GM12878 (cell line): ENCODE measurements around the gene FIZ1. TPM values are rescaled to one million over a fixed set of nuclear protein-coding genes. Genes with fewer than 3 reads are reported as not detected.

ENCODE experiments used
- BHLHE40 ChIP-seq, 2 experiments: fragments of 450-650 bp in 1 of 2; IDR thresholded peaks; 2 replicates each; pipeline ENCODE4 v1.6.1; 2011 to 2017; ENCODE audit warnings: low read depth in 2 of 2, borderline replicate concordance in 1 of 2, improper control_type of control experiment in 1 of 2, low read length in 1 of 2, mild to moderate bottlenecking in 1 of 2
- BMI1 ChIP-seq: fragments of 450-650 bp; IDR thresholded peaks from 2 replicates; pipeline ENCODE4 v1.6.1; 2016; ENCODE audit warnings: mild to moderate bottlenecking, moderate library complexity, borderline replicate concordance
- DPF2 ChIP-seq: fragments of 450-650 bp; IDR thresholded peaks from 2 replicates; pipeline ENCODE4 v1.6.1; 2017; ENCODE audit warnings: mild to moderate bottlenecking
- EGR1 ChIP-seq, 2 experiments: IDR thresholded peaks; 1 replicate in 1 of 2; 2 replicates in 1 of 2; pipeline ENCODE4 v1.6.1; 2011 to 2012; ENCODE audit warnings: low read depth in 2 of 2, low read length in 2 of 2, borderline replicate concordance in 1 of 2, mild to moderate bottlenecking in 1 of 2, moderate library complexity in 1 of 2
- GABPA ChIP-seq: IDR thresholded peaks from 2 replicates; pipeline ENCODE4 v1.6.1; 2014; ENCODE audit warnings: antibody characterized with exemption, low read depth, mild to moderate bottlenecking, inconsistent platforms
- HDAC6 ChIP-seq: fragments of 200-600 bp; sonication (generic); IDR thresholded peaks from one replicate; pipeline ENCODE4 v1.8.0; 2017; ENCODE audit warnings: antibody characterized with exemption; ENCODE audit not compliant: unreplicated experiment
- IKZF1 ChIP-seq: fragments of 450-650 bp; conservative IDR thresholded peaks from 2 replicates; pipeline ENCODE4 v1.6.1; 2017; ENCODE audit warnings: antibody characterized with exemption, mild to moderate bottlenecking
- KDM1A ChIP-seq: fragments of 200-600 bp; sonication (generic); IDR thresholded peaks from 2 replicates; pipeline ENCODE4 v1.6.1; 2016; ENCODE audit warnings: borderline replicate concordance
- MXI1 ChIP-seq: fragments of 150-350 bp; IDR thresholded peaks from 2 replicates; pipeline ENCODE4 v1.6.1; 2011; ENCODE audit warnings: low read depth, mild to moderate bottlenecking, inconsistent platforms, low read length, improper control_type of control experiment
- PKNOX1 ChIP-seq: fragments of 450-650 bp; IDR thresholded peaks from 2 replicates; pipeline ENCODE4 v1.6.1; 2016; ENCODE audit warnings: mild to moderate bottlenecking
- POLR2A ChIP-seq: IDR thresholded peaks from 2 replicates; pipeline ENCODE4 v1.6.1; 2011; ENCODE audit warnings: low read depth, mild to moderate bottlenecking, low read length
- SRF ChIP-seq, 2 experiments: IDR thresholded peaks; 2 replicates each; pipeline ENCODE4 v1.6.1; 2011; ENCODE audit warnings: low read depth in 2 of 2, low read length in 2 of 2, mild to moderate bottlenecking in 1 of 2, moderate library complexity in 1 of 2
- YBX1 ChIP-seq: fragments of 450-650 bp; IDR thresholded peaks from 2 replicates; pipeline ENCODE4 v1.6.1; 2016; ENCODE audit warnings: antibody characterized with exemption
- YY1 ChIP-seq: IDR thresholded peaks from 2 replicates; pipeline ENCODE4 v1.6.1; 2011; ENCODE audit warnings: low read depth, mild to moderate bottlenecking, low read length
- polyA plus RNA-seq, 11 experiments: library from polyadenylated mRNA; depleted of rRNA in 4 of 11; unstranded in 6 of 11; stranded (reverse) in 5 of 11; fragments of >200 nt; fragmentation: Nextera tagmentation in 4 of 11; fragmentation: Illumina TruSeq in 1 of 11; extraction: Ambion mirVana in 4 of 11; extraction: Trizol in 1 of 11; gene quantifications; 1 replicate in 1 of 11; 2 replicates in 10 of 11; pipeline versions ENCODE4 v1.2.1 to v1.2.3, GENCODE V29; 2011 to 2016; ENCODE audit warnings: inconsistent platforms in 2 of 11, missing spikeins in 2 of 11, low read depth in 1 of 11
- total RNA-seq, 4 experiments: library from RNA; depleted of rRNA in 3 of 4; stranded (reverse); fragments of >200 nt in 3 of 4; fragmentation: Illumina TruSeq in 1 of 4; extraction: Trizol in 1 of 4; gene quantifications; 2 replicates each; pipeline versions ENCODE4 v1.2.1 to v1.2.3, GENCODE V29; 2013 to 2021
- TF ChIP-seq, protein P1 (sequence below): fragments of 450-650 bp; IDR thresholded peaks from 2 replicates; pipeline ENCODE4 v1.6.1; 2017; ENCODE audit warnings: mild to moderate bottlenecking

FIZ1 gene
- total and polyA plus RNA-seq, 10 of the 15 experiments (the other 5 are each of a cell fraction or from before 2014, with no cell fraction given), result 0.60 to 16.8 (median 4.2) TPM

DNA sequence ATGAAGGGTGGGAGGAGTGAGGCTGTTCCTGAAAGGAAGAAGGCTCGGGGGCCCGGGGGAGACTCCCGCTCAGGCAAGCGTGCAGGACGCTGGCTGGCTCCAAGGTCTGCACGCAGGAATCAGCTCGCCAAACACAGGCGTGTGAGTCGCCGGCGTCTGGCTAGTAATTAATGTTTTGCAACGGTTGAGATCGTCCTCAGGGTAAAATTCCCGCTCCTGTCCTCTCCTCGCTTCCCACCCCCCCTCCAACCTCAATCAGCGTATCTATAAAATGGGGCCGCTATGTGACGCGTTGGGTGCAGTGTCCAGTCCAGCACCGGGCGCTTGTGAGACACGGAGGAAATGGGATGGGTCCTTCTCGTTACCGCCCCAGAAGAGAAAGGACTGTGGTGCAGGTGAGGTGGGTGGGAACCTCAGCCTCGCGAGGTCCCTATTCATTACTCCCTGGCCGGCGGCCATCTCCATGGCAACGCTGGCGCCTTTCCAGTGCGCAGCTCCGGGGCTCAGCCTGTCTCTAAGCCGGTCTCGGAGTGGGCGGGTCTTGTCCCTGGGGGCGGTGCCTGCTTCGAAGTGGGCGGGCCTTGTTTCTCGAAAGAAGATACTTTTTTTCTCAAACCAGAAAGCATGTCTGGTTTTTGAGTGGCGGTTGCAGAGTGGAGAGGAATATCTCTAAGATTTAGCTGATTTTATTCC, 12.2 kb downstream of the FIZ1 start (continued):
- TF ChIP-seq HDAC6 (no peak), YBX1 (no peak), SRF (IDR thresholded peaks at IDR 0.05; ENCODE audit: low read depth in 2 of 2, low read length in 2 of 2) (no peak), EGR1 (IDR thresholded peaks at IDR 0.05; ENCODE audit: borderline replicate concordance in 1 of 2, low read depth in 2 of 2, low read length in 2 of 2) (no peak), YY1 (0 out of 2 replicates have a peak, but pooled peaks have one; percentile 20), PKNOX1 (peak; percentile 84), MXI1 (peak; percentile 49; the same call in 1 of the 2 replicates), BHLHE40 (IDR thresholded peaks at IDR 0.05; ENCODE audit: borderline replicate concordance in 1 of 2, low read depth in 2 of 2, low read length in 1 of 2) (peak in 1 of 2 experiments; percentile 36; a peak in 2 of 4 replicates), BMI1 (peak; percentile 98), DPF2 (peak; percentile 41; the same call in 1 of the 2 replicates), KDM1A (no peak), IKZF1 (0 out of 2 replicates have a peak, but pooled peaks have one; percentile 24), POLR2A (no peak), GABPA (no peak)
- TF ChIP-seq, protein P1, sequence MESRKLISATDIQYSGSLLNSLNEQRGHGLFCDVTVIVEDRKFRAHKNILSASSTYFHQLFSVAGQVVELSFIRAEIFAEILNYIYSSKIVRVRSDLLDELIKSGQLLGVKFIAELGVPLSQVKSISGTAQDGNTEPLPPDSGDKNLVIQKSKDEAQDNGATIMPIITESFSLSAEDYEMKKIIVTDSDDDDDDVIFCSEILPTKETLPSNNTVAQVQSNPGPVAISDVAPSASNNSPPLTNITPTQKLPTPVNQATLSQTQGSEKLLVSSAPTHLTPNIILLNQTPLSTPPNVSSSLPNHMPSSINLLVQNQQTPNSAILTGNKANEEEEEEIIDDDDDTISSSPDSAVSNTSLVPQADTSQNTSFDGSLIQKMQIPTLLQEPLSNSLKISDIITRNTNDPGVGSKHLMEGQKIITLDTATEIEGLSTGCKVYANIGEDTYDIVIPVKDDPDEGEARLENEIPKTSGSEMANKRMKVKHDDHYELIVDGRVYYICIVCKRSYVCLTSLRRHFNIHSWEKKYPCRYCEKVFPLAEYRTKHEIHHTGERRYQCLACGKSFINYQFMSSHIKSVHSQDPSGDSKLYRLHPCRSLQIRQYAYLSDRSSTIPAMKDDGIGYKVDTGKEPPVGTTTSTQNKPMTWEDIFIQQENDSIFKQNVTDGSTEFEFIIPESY, result no peak
